GM18907 (cell line): ENCODE data around the gene CDK5RAP3.
A peak's percentile ranks its signal among the peaks of the same experiment; 100 is the strongest.
"Not testable (repeated sequence)": the region's sequence is repeated elsewhere in the genome, so short reads cannot be mapped to it uniquely, and the experiment has no call there.

Experiments
- ATAC-seq: cut with Tn5 transposase; IDR thresholded peaks from one replicate; pipeline ENCODE4 v1.9.1; 2021; ENCODE audit warnings: mild to moderate bottlenecking, moderate library complexity; ENCODE audit not compliant: unreplicated experiment

Gene CDK5RAP3

DNA sequence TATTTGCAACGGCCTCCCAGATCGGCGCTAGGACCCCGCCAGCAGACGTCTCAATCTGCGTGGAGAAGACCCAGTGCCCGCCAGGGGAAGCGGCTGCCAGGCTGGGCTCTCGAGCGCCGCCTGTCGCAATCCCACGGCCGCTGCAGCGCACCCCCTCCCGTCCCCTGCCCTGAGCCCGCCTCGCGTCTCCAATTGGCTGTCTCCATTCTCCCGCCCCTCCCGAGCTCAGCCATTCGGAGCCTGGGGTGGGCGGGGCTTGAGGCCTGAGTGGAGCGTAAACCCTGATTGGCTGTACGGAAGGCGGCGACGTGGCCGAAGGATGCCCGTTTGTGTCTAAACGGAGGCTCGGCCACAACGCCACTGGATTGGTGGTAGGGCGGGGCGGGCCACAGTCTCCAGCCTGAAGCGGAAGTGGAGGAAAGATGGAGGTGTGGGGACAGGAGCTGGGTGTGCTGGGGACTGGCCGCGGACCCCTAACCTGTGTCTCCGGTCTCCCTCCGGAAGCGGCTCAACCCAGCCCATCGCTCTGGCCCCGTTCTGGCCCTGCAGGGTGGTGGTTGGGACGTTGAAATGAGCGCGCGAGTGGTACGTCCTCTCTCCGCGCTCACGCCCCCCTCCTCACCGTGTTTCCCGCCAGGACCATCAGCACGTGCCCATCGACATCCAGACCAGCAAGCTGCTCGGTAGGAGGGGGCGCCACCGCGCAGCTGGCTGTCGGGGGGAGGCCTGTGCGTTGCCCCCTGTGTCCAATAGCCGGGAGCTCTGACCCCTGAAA lies at the start of gene CDK5RAP3:
Gene CDK5RAP3, plus strand, starts transcription at position 389 of the 775 bp plus-strand sequence. Its CDS starts 34 bp downstream, at position 423.
- ATAC-seq = peak; percentile 95

GRCh38 chr17:47924785-47925677 lies 45.9 kb upstream of the CDK5RAP3 start:
- ATAC-seq = no peak

GRCh38 chr17:47925678-47925988 lies 45.3 kb upstream of the CDK5RAP3 start:
- ATAC-seq = no peak

GRCh38 chr17:47927821-47928400 lies 43.0 kb upstream of the CDK5RAP3 start:
- ATAC-seq = no peak

DNA sequence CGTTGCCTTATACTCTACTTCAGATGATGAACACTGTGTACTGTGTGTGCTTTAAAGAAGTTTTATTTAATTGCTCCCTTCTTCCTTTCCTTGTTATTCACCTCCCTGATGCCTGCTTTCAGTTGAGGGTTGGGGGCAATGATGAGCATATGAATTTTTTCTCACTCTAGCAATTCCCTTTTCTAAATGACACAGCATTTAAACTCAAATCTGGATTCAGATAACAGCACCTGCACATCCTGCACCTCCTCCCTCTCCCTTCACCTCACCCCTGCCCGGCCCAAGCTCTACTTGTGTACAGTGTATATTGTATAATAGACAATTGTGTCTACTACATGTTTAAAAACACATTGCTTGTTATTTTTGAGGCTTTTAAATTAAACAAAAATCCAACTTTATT lies 42.5 kb upstream of the CDK5RAP3 start:
- ATAC-seq = no peak

DNA sequence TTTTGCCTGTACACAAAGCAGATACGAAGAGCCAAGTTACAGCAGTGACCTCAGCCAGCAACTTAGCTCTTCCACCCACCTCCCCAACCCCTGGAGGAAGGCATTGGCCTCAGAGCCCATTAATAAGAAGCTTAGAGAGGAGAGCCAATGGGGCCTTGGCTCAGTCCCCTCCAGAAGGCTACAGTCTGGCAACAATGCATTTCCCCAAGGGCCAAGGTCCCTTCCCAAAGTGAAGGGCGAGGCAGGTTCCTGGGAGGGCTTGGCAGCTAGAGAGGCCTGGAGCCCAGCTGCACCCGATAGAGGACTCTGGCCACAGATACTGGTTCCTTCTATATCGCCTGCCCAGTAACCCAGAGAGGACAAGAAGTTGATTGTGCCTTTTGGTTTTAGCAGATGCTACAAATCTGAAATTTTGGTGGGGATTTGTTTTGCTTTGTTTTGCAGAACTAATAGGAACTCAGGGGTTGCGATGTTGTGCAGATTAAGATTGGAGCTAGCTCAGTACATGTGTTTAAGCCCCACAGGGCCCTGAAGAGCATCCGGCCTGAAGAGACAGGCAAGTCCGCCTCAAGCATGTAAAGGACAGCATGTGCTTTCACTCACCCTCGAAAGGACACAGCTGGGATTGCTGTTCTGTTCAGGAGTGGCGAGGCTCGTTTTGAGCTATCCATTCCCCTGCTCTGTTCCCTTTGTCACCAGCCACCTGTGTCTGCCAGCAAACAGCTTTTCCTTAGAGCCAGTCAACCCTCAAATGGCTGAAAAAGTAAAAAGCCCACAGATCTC lies 41.5 kb upstream of the CDK5RAP3 start:
- ATAC-seq = no peak

- ATAC-seq = no peak
Measured at GRCh38 chr17:47931848-47932247, 39.1 kb upstream of the CDK5RAP3 start.

DNA sequence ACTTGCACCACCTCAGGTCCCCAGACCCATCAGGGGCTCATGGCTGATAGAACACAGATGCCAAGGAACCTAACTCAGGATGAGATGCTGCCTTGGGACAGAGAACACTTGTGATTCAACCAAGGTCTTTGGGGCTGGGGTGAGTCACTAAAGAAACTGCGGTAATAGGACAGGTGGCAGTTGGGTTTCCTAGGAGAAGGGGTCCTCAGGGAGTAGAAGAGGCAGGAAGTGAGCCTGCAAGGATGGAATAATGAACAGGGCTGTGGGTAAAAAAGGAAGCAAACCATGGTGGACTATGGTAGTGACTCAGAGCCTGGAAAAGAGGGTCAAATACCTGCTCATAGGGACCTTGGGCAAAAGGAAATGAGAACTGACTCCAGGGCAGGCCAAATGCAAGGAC lies 36.1 kb upstream of the CDK5RAP3 start:
- no peak for ATAC-seq

GRCh38 chr17:47935468-47935867 lies 35.4 kb upstream of the CDK5RAP3 start:
- not testable (repeated sequence) for ATAC-seq

DNA sequence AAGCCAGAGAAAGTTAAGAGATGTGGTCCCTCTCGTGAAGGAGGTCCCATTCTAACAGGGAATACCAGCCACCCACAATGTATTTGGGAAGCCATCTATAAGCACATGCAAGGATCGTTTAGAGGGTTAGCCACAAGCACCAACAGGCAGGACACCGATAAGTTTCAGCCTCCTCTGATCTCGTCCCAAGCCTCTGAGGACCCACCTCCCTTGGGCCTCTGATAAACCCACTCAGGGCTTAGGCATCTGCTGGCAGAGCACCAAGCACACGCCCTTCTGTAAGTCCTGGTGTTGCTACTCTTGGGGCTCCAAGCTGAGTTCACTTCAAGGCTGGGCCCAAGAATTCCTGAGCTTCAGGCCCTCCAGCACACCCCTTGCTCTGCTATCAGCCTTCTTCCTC lies 35.0 kb upstream of the CDK5RAP3 start:
- no peak for ATAC-seq

GRCh38 chr17:47937941-47938340 lies 33.0 kb upstream of the CDK5RAP3 start:
- ATAC-seq = no peak

GRCh38 chr17:47941246-47942095 lies 29.4 kb upstream of the CDK5RAP3 start, which contains the start of gene PNPO:
PNPO (plus strand) TSS chr17:47941571; CDS start chr17:47941676, 105 bp downstream.
- ATAC-seq = peak; percentile 90

- ATAC-seq = no peak
Measured at GRCh38 chr17:47942096-47942510, 28.8 kb upstream of the CDK5RAP3 start.

- ATAC-seq = no peak
Measured at GRCh38 chr17:47942568-47942967, 28.3 kb upstream of the CDK5RAP3 start.

GRCh38 chr17:47945080-47945479 lies 25.8 kb upstream of the CDK5RAP3 start:
- no peak for ATAC-seq

- ATAC-seq = no peak
Measured at GRCh38 chr17:47945529-47946508, 25.1 kb upstream of the CDK5RAP3 start.

- ATAC-seq = no peak
Measured at GRCh38 chr17:47946516-47946915, 24.4 kb upstream of the CDK5RAP3 start.

- ATAC-seq = peak; percentile 41
Measured at GRCh38 chr17:47946929-47947397, 23.9 kb upstream of the CDK5RAP3 start.
